ENCODE data around the gene LCN6.

- TF ChIP-seq, protein P1, sequence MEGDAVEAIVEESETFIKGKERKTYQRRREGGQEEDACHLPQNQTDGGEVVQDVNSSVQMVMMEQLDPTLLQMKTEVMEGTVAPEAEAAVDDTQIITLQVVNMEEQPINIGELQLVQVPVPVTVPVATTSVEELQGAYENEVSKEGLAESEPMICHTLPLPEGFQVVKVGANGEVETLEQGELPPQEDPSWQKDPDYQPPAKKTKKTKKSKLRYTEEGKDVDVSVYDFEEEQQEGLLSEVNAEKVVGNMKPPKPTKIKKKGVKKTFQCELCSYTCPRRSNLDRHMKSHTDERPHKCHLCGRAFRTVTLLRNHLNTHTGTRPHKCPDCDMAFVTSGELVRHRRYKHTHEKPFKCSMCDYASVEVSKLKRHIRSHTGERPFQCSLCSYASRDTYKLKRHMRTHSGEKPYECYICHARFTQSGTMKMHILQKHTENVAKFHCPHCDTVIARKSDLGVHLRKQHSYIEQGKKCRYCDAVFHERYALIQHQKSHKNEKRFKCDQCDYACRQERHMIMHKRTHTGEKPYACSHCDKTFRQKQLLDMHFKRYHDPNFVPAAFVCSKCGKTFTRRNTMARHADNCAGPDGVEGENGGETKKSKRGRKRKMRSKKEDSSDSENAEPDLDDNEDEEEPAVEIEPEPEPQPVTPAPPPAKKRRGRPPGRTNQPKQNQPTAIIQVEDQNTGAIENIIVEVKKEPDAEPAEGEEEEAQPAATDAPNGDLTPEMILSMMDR (IDR thresholded peaks at IDR 0.05; ENCODE audit: insufficient read depth, low read depth, low read length) = no peak
- no peak for TF ChIP-seq EZH2 (IDR thresholded peaks at IDR 0.05; ENCODE audit: insufficient read depth, low read length)
Observed at GRCh38 chr9:136779808-136780207, 31.5 kb upstream of the LCN6 start.

Data from astrocyte (in vitro differentiated cells and primary cell).